GM18520 (cell line): ENCODE data around the gene DIPK2B.

Source experiments
- ATAC-seq: cut with Tn5 transposase; IDR thresholded peaks from one replicate; pipeline ENCODE4 v1.9.1; 2021; ENCODE audit not compliant: unreplicated experiment

Gene DIPK2B

GRCh38 chrX:45200741-45201234 is at the start of gene DIPK2B:
TSS of gene DIPK2B (minus strand) at chrX:45200876. CDS start at chrX:45200826, 50 bp downstream.
- no peak for ATAC-seq

GRCh38 chrX:45240301-45240700 is 39.6 kb upstream of the DIPK2B start:
- no peak for ATAC-seq

GRCh38 chrX:45238489-45238888 is 37.8 kb upstream of the DIPK2B start:
- no peak for ATAC-seq

GRCh38 chrX:45233531-45233930 is 32.9 kb upstream of the DIPK2B start:
- no peak for ATAC-seq

- no peak for ATAC-seq
Observed at GRCh38 chrX:45232139-45232538, 31.5 kb upstream of the DIPK2B start.

GRCh38 chrX:45230410-45230809 is 29.7 kb upstream of the DIPK2B start:
- no peak for ATAC-seq

- ATAC-seq, result no peak
Observed at GRCh38 chrX:45229348-45229747, 28.7 kb upstream of the DIPK2B start.

- ATAC-seq, result no peak
Observed at GRCh38 chrX:45228126-45228525, 27.4 kb upstream of the DIPK2B start.

GRCh38 chrX:45208121-45208856 is 7.6 kb upstream of the DIPK2B start:
- no peak for ATAC-seq

GRCh38 chrX:45202171-45202570 is 1.5 kb upstream of the DIPK2B start:
- ATAC-seq, result no peak

GRCh38 chrX:45198706-45199105 is 2.0 kb downstream of the DIPK2B start:
- ATAC-seq, result no peak

- ATAC-seq, result no peak
Observed at GRCh38 chrX:45198301-45198700, 2.4 kb downstream of the DIPK2B start.

- ATAC-seq, result no peak
Observed at GRCh38 chrX:45196701-45197100, 4.0 kb downstream of the DIPK2B start.

GRCh38 chrX:45191820-45192409 is 8.8 kb downstream of the DIPK2B start:
- ATAC-seq, result no peak

- no peak for ATAC-seq
Observed at GRCh38 chrX:45191383-45191782, 9.3 kb downstream of the DIPK2B start.

- ATAC-seq, result no peak
Observed at GRCh38 chrX:45187731-45188130, 12.9 kb downstream of the DIPK2B start.

- no peak for ATAC-seq
Observed at GRCh38 chrX:45186643-45187026, 14.0 kb downstream of the DIPK2B start.

- no peak for ATAC-seq
Observed at GRCh38 chrX:45184211-45184610, 16.5 kb downstream of the DIPK2B start.

- ATAC-seq, result no peak
Observed at GRCh38 chrX:45172890-45173289, 27.8 kb downstream of the DIPK2B start.

- ATAC-seq, result no peak
Observed at GRCh38 chrX:45166781-45167180, 33.9 kb downstream of the DIPK2B start.

- ATAC-seq, result no peak
Observed at GRCh38 chrX:45165726-45166125, 35.0 kb downstream of the DIPK2B start.

GRCh38 chrX:45164995-45165394 is 35.7 kb downstream of the DIPK2B start:
- no peak for ATAC-seq
